Liver (tissue), 3 donors: Measurements from ENCODE around the gene CILP.

Experiments
- CTCF ChIP-seq: fragments of 150-350 bp; IDR thresholded peaks from 2 replicates; pipeline ENCODE4 v1.5.1; 2017; ENCODE audit warnings: improper control_type of control experiment, low read depth, low read length; ENCODE audit not compliant: missing input control
- FOXA1 ChIP-seq: IDR thresholded peaks from 2 replicates; pipeline ENCODE4 v1.6.1; 2016; ENCODE audit warnings: antibody characterized with exemption
- MAX ChIP-seq: IDR thresholded peaks from 2 replicates; pipeline ENCODE4 v1.6.1; 2016; ENCODE audit warnings: antibody characterized with exemption
- NR2F2 ChIP-seq: IDR thresholded peaks from 2 replicates; pipeline ENCODE4 v1.6.1; 2016; ENCODE audit warnings: antibody characterized with exemption
- SP1 ChIP-seq: IDR thresholded peaks from 2 replicates; pipeline ENCODE4 v1.6.1; 2018; ENCODE audit warnings: antibody characterized with exemption, mild to moderate bottlenecking
- TF ChIP-seq, protein P1 (sequence below): IDR thresholded peaks from 2 replicates; pipeline ENCODE4 v1.6.1; 2016; ENCODE audit warnings: antibody characterized with exemption, mild to moderate bottlenecking
- donor health status: healthy.
- donor health status: healthy.

DNA sequence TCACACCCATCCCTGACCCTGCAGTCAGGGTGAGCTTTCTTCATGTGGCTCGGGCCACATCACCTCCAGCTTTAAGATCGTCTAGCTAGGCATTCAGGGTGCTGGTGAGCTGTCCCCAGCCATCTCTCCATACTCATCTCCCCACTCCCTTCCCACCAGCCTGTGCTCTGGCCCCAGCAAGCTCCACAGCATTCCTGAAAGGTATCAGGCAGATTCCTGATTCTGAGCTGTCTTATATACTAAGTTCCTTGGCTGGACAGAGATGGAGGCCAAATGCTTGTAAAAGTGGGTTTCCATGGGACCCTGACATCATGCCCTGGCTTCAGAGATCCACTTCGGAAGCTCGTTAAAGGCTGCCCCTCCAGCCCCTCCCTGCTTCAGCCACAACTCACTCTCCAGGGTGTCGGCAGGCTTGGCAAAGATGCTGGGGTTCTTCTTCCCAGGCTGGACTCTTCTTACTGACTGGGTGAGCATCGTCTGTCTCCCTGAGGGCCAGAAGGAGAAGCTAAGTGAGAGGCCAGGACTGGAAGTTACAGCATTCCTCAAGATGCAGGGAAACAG is 3.9 kb downstream of the CILP start:
- TF ChIP-seq CTCF = no peak
- TF ChIP-seq, protein P1, sequence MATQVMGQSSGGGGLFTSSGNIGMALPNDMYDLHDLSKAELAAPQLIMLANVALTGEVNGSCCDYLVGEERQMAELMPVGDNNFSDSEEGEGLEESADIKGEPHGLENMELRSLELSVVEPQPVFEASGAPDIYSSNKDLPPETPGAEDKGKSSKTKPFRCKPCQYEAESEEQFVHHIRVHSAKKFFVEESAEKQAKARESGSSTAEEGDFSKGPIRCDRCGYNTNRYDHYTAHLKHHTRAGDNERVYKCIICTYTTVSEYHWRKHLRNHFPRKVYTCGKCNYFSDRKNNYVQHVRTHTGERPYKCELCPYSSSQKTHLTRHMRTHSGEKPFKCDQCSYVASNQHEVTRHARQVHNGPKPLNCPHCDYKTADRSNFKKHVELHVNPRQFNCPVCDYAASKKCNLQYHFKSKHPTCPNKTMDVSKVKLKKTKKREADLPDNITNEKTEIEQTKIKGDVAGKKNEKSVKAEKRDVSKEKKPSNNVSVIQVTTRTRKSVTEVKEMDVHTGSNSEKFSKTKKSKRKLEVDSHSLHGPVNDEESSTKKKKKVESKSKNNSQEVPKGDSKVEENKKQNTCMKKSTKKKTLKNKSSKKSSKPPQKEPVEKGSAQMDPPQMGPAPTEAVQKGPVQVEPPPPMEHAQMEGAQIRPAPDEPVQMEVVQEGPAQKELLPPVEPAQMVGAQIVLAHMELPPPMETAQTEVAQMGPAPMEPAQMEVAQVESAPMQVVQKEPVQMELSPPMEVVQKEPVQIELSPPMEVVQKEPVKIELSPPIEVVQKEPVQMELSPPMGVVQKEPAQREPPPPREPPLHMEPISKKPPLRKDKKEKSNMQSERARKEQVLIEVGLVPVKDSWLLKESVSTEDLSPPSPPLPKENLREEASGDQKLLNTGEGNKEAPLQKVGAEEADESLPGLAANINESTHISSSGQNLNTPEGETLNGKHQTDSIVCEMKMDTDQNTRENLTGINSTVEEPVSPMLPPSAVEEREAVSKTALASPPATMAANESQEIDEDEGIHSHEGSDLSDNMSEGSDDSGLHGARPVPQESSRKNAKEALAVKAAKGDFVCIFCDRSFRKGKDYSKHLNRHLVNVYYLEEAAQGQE = no peak
- TF ChIP-seq MAX = no peak
- no peak for TF ChIP-seq SP1
- no peak for TF ChIP-seq FOXA1
- no peak for TF ChIP-seq NR2F2
